GM03348 (cell line): Measurements from ENCODE around the gene LY9.

Experiments
- DNase-seq: peaks from one replicate; pipeline ENCODE4 v3.0.0; 2012; ENCODE audit warnings: low spot score

The LY9 gene, protein sequence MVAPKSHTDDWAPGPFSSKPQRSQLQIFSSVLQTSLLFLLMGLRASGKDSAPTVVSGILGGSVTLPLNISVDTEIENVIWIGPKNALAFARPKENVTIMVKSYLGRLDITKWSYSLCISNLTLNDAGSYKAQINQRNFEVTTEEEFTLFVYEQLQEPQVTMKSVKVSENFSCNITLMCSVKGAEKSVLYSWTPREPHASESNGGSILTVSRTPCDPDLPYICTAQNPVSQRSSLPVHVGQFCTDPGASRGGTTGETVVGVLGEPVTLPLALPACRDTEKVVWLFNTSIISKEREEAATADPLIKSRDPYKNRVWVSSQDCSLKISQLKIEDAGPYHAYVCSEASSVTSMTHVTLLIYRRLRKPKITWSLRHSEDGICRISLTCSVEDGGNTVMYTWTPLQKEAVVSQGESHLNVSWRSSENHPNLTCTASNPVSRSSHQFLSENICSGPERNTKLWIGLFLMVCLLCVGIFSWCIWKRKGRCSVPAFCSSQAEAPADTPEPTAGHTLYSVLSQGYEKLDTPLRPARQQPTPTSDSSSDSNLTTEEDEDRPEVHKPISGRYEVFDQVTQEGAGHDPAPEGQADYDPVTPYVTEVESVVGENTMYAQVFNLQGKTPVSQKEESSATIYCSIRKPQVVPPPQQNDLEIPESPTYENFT

DNA sequence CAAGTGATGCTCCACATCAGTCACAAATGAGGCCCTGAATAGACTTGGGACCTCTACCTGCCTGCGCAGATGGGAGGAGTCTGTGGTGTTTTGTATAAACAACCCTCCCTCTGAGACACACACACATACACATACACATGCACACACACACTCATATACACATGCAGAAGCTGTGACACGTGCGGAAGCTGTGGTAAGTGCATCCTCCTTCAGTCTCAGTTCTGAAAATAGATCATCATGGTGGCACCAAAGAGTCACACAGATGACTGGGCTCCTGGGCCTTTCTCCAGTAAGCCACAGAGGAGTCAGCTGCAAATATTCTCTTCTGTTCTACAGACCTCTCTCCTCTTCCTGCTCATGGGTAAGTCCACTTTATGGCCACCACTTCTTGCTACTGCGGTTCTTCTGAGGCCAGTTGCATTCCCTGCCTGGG, at the start of gene LY9:
TSS of gene LY9 (plus strand) at position 224 of the 433 bp plus-strand sequence. CDS start at position 238, 14 bp downstream.
- no peak for DNase-seq

DNA sequence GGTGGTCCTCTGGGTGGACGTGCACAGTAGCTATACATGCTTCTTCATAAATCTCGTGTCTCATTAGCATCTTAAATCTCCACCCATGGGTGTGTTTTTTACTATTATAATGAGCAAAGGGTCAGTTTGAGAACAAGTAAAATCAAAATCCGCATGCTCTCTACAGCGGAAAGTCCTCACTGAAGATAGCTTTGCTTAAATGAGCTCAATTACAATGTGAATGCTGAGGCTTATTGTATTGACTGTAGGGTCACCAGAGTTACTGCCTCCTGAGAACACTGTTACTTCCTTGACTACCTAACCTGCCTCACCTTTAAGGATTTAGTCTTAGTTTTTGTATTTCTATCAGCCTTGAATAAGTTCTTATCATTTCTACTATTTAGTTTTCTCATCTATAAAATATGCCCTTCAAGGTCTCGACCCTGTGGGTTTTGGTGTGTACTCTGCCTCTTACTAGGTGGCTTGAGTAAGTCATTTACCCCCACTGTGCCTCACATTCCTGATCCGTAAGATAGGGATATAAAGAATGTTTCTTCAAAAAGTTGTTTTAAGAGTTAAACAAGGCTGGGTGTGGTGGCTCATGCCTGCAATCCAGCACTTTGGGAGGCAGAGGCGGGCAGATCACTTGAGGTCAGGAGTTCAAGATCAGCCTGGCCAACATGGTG, 49.0 kb upstream of the LY9 start:
- no peak for DNase-seq

DNA sequence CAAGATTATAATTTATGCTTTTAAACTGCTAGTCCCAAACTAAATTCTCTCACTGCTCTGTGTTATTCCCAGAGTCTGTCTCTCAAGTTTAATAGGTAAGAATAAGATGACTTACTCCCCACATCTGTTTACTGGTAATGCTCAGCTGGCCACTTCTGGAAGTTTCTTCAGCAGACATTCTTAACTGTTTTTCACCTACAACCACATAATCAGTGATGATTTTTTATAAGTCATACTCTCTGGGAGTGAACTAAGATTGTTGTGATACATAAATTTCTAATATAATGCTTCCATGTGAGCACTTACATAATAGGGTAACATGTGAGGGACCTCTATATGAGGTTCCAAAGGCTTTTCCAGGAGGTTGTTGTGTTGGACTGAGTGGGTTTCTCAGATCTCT, 48.3 kb upstream of the LY9 start:
- DNase-seq = no peak

DNA sequence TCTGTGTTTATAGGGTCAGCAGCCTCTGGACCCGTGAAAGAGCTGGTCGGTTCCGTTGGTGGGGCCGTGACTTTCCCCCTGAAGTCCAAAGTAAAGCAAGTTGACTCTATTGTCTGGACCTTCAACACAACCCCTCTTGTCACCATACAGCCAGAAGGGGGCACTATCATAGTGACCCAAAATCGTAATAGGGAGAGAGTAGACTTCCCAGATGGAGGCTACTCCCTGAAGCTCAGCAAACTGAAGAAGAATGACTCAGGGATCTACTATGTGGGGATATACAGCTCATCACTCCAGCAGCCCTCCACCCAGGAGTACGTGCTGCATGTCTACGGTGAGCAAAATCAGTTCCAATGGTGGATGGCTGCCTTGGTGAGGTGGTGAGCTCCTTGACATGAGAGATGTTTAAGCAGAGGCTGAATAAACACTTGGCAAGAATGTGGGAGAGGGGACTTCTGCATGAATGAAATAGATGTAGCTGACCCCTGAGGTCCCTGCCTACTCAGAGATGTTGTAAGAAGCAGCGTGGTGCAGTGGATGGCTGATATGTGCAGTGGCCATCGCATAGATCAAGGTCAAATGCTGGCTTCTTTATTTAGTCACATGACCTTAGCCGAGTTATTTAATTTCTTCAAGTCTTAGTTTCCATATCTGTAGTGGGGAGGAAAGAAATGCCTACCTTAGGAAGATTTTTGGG, 47.6 kb upstream of the LY9 start:
- no peak for DNase-seq

DNA sequence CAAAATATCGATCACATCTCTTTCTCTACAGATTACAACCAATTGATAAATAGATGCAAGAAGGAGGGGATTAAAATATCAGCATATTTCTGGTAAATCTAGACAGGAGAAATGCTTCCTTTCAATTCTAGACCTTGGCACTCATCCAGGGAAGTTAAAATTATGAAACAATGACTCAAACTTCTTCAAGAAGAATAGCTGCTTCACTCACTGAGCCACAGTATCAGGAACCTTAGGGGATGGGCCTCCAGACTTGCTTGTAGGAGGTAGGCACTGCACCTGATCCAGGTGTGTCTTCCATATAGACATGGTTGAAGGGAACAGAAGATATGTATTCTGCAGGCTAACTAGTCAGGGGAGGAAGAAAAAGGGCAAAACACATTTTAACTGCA, 47.1 kb upstream of the LY9 start:
- no peak for DNase-seq

DNA sequence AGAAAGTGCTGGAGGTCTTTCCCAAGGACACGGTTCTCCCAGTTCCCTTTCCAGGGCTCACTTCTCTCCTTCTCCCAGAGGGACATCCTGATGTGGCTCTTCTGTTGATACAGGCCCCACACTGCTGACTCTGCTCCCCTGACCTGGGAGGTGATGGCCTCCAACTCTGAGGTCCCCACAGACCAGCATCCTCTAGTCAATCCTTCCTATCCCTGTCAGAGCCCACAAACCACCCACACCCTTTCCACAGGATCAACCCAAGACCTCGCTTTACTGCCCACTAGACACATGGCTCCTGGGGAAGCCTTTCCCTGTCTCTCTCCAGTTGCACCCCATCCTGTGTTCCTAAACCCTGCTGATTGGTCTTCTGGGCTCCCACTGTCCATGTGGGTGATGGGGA, 45.4 kb upstream of the LY9 start:
- no peak for DNase-seq

DNA sequence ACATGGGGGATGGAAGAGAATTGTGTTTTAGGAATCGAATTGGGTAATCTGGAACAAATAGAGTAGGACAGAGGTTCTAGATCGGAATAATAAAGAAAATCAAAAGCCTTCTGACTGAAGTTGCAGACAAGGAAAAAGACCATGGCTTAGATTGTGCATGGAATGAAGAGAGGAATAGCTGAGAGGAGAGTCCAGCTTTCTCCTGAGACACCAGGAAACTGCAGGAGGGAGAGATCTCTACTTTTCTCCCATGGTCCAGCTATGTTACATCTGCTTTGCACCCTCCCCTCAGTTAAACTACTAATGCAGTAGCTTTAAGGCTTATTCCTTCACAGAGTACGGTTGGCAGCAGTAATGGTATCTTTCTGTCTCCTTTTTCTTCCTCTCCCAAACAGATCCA, 43.6 kb upstream of the LY9 start:
- no peak for DNase-seq

DNA sequence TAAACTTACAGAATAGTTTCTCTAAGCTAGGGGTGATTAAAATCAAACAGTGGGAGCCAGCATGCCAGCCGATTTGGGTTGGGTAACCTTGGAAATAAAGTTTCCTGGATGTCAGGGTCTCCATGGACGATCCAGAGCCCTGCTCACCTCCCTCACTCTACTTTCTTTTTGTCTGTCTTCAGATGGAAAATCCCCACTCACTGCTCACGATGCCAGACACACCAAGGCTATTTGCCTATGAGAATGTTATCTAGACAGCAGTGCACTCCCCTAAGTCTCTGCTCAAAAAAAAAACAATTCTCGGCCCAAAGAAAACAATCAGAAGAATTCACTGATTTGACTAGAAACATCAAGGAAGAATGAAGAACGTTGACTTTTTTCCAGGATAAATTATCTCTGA, 43.0 kb upstream of the LY9 start:
- DNase-seq = no peak

DNA sequence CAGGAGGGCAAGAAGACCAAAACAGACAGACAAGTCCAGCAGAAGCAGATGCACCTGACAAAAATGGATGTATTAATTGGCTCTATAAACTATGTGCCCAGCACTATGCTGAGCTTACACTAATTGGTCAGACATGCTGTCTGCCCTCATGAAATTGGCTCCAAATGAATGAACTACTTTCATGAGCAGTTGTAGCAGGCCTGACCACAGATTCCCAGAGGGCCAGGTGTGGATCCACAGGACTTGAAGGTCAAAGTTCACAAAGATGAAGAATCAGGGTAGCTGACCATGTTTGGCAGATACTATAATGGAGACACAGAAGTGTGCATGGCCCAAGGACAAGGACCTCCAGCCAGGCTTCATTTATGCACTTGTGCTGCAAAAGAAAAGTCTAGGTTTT, 42.4 kb upstream of the LY9 start:
- DNase-seq = no peak

DNA sequence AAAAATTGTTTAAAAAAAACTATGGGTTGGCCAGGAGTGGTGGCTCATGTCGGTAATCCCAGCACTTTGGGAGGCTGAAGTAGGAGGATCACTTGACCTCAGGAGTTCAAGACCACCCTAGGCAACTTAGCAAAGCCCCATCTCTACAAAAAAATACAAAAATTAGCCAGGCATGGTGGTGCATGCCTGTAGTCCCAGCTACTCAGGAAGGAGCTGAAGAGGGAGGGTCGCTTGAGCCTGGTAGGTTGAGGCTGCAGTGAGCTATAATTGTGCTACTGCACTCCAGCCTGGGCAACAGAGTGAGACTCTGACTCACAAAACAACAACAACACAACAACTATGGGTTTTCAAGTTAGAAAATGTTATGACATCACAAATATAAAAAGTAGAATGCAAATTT, 40.5 kb upstream of the LY9 start:
- DNase-seq = no peak

DNA sequence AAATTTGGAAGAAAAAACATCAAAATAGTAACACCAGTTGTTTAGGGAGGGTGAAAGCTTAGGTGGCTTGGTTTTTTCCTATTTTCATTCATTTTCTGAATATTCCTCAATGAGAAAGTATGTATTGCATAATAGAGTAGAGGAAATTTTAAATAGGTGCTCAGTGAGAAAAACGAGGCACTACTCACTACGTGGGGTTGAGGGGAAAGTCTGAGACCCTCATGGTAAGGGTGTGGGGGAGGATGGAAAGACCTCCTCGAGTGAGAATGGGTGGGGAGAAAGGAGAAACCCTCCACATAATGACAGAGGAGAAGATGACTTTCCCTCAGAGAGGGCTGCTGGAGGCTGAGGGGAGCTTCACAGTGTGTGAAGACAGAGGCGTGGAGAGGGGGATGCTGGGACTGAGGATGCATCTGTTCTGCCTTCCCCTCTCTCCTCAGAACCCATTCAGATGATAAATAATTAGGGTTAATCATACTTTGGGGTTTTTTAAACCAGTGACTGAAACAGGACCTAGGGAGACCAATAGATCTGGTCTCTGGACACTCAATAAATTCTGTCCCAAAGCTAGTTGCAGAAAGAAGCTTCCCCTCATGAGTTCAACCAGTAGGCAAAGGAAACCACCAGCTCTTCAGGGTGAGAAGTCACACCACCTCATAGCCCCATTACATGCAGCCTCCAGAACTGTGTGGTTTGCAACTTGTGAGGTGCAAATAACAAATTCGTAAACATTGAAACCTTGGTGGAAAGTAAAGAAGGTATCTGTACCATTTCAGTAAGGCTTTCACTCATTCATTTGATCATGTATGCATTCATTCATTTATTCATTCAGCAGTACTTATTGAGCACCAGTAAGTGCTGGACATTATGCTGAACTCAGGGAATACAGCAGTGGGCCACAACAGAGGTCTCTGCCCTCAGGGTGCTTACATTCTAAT, 39.8 kb upstream of the LY9 start:
- no peak for DNase-seq

DNA sequence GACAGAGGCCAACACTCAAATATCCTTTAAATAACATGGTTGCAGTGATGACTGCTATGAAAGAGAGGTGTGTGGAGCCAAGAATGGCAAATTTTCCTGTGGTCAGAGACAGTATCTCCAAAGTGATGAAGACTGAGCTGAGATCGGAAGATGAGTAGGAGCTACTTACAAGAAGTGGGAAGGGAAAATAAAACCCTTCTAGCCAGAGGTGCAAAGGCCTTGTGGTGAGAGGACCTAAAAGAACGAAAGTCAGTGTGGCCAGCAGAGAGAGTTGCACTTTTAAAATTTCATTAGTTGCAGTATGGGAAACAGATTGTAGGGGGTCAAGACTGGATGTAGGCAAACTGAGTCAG, 39.1 kb upstream of the LY9 start:
- DNase-seq = no peak

DNA sequence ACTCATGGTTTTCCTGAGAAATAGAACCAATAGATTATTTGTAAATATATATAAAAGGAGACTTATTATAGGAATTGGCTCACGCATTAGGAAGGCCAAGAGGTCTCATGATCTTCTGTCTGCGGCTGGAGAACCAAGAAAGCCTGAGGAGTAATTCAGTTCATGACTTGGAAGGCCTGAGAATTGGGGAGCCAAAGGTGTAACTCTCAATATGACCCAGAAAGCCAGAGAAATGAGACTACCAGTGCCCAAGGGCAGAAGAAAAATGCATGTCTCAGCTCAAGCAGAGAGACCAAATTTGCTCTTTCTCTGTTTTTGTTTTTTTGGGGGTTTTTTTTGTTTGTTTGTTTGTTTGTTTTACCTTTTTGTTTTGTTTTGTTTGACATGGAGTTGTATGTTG, 37.5 kb upstream of the LY9 start:
- no peak for DNase-seq

DNA sequence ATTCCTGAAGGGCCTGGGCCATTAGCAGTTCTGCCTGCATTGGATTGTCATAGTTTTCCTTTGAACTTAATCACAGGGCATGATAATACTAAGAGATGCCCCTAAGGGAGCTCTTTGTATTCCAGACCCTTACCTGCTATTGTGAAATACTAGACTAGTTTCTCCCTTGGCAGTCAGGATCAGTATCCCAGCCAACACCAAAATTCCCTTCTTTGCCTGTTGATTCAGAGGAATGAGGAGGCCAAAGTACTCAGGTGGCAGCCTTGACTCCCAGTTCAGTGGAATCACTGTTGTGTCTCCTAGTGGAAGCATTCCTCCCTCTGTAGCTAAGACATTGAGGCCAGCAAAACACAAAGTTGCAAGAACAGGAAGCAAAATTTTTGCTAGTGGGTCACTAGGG, 36.2 kb upstream of the LY9 start:
- no peak for DNase-seq

DNA sequence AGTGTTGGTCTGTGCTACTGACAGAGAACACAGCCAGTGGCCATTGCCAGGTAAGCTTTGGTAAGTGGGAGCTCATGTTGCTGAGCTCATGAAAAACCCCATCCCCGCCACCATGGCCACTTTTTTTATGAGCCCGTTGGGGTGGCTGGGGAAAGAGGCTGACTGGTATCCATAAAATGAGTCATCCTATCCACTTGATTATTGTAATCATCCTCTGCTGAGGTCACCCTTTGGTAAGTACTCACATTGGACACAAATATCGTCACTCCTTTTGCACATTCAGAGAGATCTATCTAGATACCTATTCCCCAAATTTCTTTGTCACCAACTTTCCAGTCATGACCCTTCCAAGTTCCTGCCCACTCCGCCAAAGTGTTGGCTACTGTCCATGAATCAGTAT, 34.9 kb upstream of the LY9 start:
- no peak for DNase-seq

DNA sequence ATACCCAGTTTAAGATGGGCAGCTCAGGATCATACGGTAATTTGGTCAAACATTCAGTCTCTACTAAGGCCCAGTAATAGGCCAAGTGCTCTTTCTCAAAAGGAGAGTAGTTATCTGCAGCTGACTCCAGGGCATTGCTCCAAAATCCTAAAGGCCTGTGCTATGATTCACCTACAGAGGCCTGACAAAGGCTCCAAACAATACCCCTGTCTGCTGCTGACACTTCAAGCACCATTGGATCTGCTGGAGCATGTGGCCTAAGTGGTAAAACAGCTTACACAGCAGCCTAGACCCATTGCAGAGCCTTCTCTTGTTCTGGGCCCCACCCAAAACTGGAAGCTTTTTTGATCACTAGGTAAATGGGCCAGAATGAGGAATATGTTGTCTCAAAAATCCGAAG, 34.1 kb upstream of the LY9 start:
- DNase-seq = no peak

DNA sequence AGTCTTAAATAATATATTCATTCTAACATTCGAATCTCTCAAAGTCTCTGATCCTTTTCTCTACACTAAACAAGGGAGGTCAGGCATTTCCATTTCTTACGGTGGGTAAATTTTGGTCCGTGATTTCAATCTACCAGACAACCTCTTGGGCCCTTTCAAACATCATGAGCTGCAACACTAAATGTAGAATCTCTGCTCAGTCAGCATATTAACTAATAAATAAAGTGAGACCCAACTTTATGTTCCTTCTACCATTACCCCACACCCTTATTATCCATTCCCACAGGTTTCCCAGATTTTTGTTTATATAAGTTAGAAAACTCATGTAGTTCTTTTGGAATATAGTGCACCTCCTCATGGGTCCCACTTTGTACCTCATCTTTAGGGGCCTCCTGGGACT, 32.0 kb upstream of the LY9 start:
- no peak for DNase-seq

DNA sequence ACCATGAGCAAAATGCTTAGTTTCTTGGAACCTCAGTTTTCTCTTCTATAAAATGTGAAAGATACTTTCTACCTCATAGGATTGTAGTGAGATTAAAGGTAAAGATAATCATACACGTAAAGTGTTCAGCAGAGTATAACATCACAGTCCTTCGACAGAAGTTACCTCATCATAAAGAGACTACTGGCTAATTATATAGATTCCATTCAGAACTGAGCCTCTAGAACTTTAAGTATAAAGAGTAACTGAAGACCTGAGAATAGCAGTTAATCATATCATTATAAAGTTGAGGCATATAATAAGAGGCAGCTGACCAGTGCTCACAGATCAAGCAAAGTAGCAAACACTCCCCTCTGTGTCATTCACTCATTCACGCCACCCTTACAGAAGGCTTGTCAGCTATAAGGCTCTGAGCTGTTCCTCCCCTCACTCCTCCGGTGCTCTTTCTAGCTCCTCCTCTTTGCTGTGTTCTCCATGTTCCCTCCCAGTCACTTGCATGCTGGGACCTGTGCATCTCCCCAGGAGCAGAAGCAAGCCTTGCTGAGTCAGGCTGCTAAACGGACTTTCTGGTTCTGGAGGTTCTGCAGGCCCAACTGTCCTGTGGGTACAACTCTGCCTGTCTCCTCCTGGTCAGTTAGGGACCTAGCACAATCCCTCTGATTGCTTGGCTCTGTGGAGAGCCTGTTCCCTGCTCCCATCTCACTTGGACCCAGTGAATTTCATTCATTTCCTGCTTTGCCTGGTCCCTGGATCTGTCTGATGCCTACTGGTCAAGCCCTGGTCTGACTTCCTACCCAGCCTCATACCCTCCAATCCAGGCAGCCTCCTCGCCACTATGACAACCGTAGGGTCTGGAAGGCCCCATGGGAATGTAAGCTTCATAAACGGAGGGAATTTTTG, 28.3 kb upstream of the LY9 start:
- no peak for DNase-seq

DNA sequence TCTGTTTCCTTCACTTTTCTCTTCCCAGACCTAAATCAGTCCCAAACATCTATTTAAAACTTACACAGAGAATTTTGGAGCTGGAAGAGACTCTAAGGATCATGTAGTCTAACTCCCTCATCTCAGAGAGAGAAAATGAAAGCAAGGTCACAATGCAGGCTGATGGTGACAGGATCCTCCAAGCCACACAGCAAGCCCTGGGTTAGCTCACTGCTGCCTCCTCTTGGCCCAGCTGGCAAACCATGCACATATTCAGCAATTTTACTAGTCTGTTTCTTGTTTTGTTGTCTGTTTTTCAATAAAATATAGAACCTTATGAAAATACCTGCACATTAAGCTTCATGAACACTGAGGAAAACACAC, 27.7 kb upstream of the LY9 start:
- DNase-seq = no peak

DNA sequence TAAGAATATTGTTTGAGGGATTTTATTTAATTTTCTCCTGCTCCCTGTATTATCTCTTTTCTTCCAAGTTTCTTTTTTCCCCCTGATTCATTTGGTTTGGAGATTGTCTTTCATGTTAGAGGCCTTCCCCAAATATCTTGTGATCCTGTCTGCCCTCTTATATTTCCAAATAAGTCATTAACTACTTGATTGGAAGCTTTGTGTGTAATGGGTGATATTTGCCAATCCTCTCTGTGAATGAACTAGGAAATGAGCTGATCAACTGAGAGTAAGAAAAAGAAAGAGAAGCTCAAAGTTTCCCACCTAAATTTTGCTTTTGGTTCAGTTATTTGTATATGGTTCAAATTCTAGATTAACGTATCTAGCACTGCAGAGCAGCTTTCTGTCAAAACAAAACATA, 23.6 kb upstream of the LY9 start:
- no peak for DNase-seq

DNA sequence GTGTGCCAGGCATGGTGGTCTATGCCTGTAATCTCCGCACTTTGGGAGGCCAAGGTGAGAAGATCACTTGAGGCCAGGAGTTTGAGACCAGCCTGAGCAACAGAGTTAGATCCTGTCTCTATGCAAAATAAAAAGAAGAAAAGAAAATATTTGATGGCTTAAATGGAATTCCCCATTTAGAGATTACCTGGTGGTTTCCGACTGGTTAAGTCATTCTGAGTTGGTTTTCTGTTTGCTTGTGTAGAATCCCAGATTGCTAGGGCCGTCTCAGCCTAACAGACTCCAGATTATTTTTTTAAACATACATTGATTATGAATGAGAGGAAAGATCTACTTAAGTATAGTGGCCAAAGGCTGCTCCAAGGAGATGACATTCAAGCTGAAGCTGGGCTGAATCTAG, 22.9 kb upstream of the LY9 start:
- no peak for DNase-seq
